ENCODE data around the gene LRP1B.

DNA sequence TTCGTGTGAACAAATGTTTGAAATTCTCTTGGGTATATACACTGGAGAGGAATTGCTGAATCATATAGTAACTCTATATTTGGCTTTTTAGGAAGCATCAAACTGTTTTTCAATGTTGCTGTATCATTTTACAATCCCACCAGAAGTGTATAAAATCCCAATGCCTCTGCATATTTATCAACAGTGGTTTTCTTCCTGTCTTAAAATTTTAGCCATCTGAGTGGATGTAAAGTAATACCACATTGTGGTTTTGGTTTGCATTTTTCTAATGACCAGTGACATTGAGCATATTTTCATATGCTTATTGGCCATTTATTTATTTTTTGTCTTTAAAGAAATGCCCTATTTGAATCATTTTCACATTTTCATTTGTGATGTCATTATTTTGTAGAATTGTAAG lies 22.8 kb upstream of the LRP1B start:
- TF ChIP-seq GATA2 (IDR thresholded peaks at IDR 0.05; ENCODE audit: low read depth, low read length) (no peak), GATA3 (IDR thresholded peaks at IDR 0.05; ENCODE audit: low read depth, low read length) (no peak)
